OCI-LY3 (cell line): Measurements from ENCODE around the gene SPPL3.

Experiments used
- CTCF ChIP-seq: fragments of 200-600, 300-600 bp; sonication (generic); IDR thresholded peaks from 2 replicates; pipeline ENCODE4 v1.5.1; 2014; ENCODE audit warnings: antibody characterized with exemption, low read length, low read depth
- EZH2phosphoT487 ChIP-seq: fragments of 200-600 bp; shearing (Covaris generic); IDR thresholded peaks from 2 replicates; pipeline ENCODE4 v1.6.1; 2018; ENCODE audit warnings: antibody characterized with exemption, mixed run types, low read depth

- TF ChIP-seq CTCF, result no peak
- no peak for TF ChIP-seq EZH2phosphoT487
Measured at GRCh38 chr12:120751389-120751788, 152.8 kb downstream of the SPPL3 start.
